ENCODE results near the gene PRR22. TPM values are rescaled to one million over a fixed set of nuclear protein-coding genes. Genes with fewer than 3 reads are reported as not detected.

Gene PRR22
- total RNA-seq, 1 donor from 2014 or later = 0.53 TPM

DNA sequence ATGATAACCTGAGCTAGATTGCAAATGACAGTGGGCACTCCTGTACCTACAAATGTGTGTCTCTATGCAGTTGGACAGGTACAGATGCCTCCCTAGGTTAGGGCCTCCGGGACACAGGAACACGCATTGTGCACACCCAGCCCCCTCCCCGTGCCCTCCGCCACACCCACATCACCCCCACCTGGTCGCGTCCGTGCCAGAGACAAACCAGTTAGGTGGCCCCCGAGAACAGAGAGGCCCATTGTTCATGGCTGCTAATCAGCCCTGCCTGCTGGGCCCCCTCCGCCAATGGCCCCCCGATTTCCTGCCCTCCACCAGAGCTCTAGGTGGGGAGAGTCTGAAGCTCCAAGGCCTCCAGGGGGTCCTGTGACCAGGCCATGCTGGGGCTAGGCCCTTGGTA is 34.0 kb upstream of the PRR22 start:
- TF ChIP-seq, protein P1, sequence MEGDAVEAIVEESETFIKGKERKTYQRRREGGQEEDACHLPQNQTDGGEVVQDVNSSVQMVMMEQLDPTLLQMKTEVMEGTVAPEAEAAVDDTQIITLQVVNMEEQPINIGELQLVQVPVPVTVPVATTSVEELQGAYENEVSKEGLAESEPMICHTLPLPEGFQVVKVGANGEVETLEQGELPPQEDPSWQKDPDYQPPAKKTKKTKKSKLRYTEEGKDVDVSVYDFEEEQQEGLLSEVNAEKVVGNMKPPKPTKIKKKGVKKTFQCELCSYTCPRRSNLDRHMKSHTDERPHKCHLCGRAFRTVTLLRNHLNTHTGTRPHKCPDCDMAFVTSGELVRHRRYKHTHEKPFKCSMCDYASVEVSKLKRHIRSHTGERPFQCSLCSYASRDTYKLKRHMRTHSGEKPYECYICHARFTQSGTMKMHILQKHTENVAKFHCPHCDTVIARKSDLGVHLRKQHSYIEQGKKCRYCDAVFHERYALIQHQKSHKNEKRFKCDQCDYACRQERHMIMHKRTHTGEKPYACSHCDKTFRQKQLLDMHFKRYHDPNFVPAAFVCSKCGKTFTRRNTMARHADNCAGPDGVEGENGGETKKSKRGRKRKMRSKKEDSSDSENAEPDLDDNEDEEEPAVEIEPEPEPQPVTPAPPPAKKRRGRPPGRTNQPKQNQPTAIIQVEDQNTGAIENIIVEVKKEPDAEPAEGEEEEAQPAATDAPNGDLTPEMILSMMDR (IDR thresholded peaks at IDR 0.05; ENCODE audit: insufficient read depth, low read length, severe bottlenecking) = no peak
- DNase-seq (ENCODE audit: low read depth) (no peak), FAIRE-seq (peak; percentile 55)
- no peaks in the 10 kb centered on the region for H3K36me3 ChIP-seq (ENCODE audit: control insufficient read depth, insufficient read depth, low read length)
- H3K27me3 ChIP-seq (ENCODE audit: control insufficient read depth, insufficient read depth, low read length) = no peaks in the 10 kb centered on the region
- H3K4me3 ChIP-seq (ENCODE audit: low read depth, low read length) = no peak overlapping the region

DNA sequence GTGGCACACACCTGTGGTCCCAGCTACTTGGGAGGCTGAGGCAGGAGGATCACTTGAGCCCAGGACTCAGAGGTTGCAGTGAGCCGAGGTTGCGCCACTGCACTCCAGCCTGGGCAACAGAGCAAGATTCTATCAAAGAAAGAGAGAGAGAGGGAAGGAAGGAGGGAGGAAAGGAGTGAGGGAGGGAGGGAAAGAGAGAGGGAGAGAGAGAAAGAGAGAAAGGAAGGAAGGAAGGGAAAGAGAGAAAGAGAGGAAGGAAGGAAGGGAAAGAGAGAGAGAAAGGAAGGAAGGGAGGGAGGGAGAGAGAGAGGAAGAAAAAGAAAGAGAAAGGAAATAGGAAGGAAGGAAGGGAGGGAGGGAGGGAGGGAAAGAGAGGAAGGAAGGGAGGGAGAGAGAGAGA is 32.7 kb upstream of the PRR22 start:
- DNase-seq (ENCODE audit: low read depth) (no peak), FAIRE-seq (no peak)
- H3K36me3 ChIP-seq (ENCODE audit: control insufficient read depth, insufficient read depth, low read length) = no peaks in the 10 kb centered on the region
- H3K4me3 ChIP-seq (ENCODE audit: low read depth, low read length) = no peak overlapping the region
- TF ChIP-seq, protein P1 (IDR thresholded peaks at IDR 0.05; ENCODE audit: insufficient read depth, low read length, severe bottlenecking) = no peak
- H3K27me3 ChIP-seq (ENCODE audit: control insufficient read depth, insufficient read depth, low read length) = no peaks in the 10 kb centered on the region

- Histone ChIP-seq H3K4me3 (ENCODE audit: low read depth, low read length) (no peak overlapping the region), H3K27me3 (ENCODE audit: control insufficient read depth, insufficient read depth, low read length) (no peaks in the 10 kb centered on the region), H3K36me3 (ENCODE audit: control insufficient read depth, insufficient read depth, low read length) (no peaks in the 10 kb centered on the region)
- TF ChIP-seq, protein P1 (IDR thresholded peaks at IDR 0.05; ENCODE audit: insufficient read depth, low read length, severe bottlenecking) = no peak
- no peak for FAIRE-seq
- no peak for DNase-seq (ENCODE audit: low read depth)
These were observed 30.3 kb upstream of the PRR22 start for GRCh38 chr19:5814852-5815246.

- no peaks in the 10 kb centered on the region for H3K36me3 ChIP-seq (ENCODE audit: control insufficient read depth, insufficient read depth, low read length)
- TF ChIP-seq, protein P1 (IDR thresholded peaks at IDR 0.05; ENCODE audit: insufficient read depth, low read length, severe bottlenecking) = no peak
These were observed 29.7 kb upstream of the PRR22 start for GRCh38 chr19:5814123-5814851.

DNA sequence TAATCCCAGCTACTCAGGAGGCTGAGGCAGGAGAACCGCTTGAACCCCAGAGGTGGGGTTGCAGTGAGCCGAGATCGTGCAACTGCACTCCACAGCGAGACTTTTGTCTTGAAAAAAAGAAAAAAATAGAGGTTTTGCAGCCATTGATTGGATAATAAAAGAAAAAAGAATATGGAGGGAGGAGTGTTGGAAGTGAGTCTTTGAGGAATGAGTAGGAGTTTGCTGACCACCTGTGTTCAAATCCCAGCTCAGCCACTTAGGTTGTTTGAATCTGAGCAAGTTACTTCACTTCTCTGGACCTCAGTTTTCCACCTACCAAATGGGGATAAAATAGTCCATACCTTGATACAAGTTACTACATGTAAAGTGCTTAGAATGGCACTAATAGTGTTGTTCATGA is 26.6 kb upstream of the PRR22 start:
- H3K27me3 ChIP-seq (ENCODE audit: control insufficient read depth, insufficient read depth, low read length) = peaks cover 1% of the 10 kb centered on the region
- no peaks in the 10 kb centered on the region for H3K36me3 ChIP-seq (ENCODE audit: control insufficient read depth, insufficient read depth, low read length)
- no peak for FAIRE-seq
- no peak for DNase-seq (ENCODE audit: low read depth)
- H3K4me3 ChIP-seq (ENCODE audit: low read depth, low read length) = no peak overlapping the region
- TF ChIP-seq, protein P1 (IDR thresholded peaks at IDR 0.05; ENCODE audit: insufficient read depth, low read length, severe bottlenecking) = no peak

More at GRCh38 chr19:5814123-5814851, 29.7 kb upstream of the PRR22 start:
- Histone ChIP-seq H3K4me3 (ENCODE audit: low read depth, low read length) (no peak overlapping the region), H3K27me3 (ENCODE audit: control insufficient read depth, insufficient read depth, low read length) (no peaks in the 10 kb centered on the region)
- FAIRE-seq (no peak), DNase-seq (ENCODE audit: low read depth) (no peak)

DNA sequence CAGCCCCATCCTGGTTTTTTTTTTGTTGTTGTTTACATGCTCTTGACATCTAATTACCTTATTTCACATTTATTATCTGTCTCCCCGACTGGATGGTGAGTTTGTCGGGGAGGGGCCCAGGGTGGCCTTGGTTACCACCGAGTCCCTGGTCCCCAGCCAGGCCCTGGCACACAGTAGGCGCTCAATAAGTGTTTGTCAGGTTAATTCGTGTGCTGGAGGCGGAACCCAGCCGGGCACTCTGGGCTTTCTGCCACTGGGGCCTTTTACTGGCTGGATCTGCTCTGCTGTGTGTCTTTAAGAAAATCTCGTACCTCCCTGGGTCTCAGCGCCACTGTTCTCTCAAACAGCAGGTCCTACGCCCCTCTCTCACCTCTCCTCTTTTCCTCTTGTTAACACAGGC is 24.9 kb upstream of the PRR22 start:
- DNase-seq (ENCODE audit: low read depth) (no peak), FAIRE-seq (no peak)
- TF ChIP-seq, protein P1 (IDR thresholded peaks at IDR 0.05; ENCODE audit: insufficient read depth, low read length, severe bottlenecking) = no peak
- Histone ChIP-seq H3K4me3 (ENCODE audit: low read depth, low read length) (no peak overlapping the region), H3K27me3 (ENCODE audit: control insufficient read depth, insufficient read depth, low read length) (peaks cover 5% of the 10 kb centered on the region), H3K36me3 (ENCODE audit: control insufficient read depth, insufficient read depth, low read length) (no peaks in the 10 kb centered on the region)
